Measurements from ENCODE around the gene HDAC7.

GRCh38 chr12:47785036-47785886, 34.4 kb downstream of the HDAC7 start:
- TF ChIP-seq GATA2 (IDR thresholded peaks at IDR 0.05; ENCODE audit: low read depth, low read length) (no peak), GATA3 (IDR thresholded peaks at IDR 0.05; ENCODE audit: low read depth, low read length) (no peak)
